ENCODE measurements around the gene EEFSEC. TPM values are rescaled to one million over a fixed set of nuclear protein-coding genes. Genes with fewer than 3 reads are reported as not detected.

EEFSEC gene
- polyA plus RNA-seq, 1 donor (not counting 4 experiments of a cell fraction or from before 2014, with no cell fraction given) = 8.7 TPM

DNA sequence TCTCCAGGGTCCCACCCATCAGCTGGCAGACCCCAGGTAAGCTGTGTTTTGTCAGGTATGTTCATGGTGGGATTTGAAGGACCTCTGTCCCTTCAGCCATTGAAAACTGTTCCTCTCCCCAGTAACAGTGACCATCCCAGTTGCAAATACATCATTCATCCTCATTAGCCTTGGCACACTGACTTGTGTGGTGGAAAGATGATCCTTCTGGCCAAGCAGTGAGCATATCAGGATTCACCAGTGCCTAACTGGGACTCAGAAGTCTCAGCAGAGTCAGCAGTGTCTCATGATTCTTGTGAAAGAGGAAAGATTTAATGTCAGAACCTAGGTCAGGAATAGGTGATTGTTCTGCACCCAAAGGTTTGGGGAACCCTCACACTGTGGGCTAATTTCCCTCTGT lies 223.2 kb downstream of the EEFSEC start:
- Histone ChIP-seq H3K36me3 (ENCODE audit: control insufficient read depth in 2 of 2, extremely low read depth in 1 of 2, insufficient read depth in 2 of 2, low read length in 2 of 2) (peaks cover 0 to 6% of the 10 kb centered on the region in 2 experiments), H3K27ac (ENCODE audit: control insufficient read depth, insufficient read depth, low read length) (no peak overlapping the region), H4K20me1 (ENCODE audit: control insufficient read depth, extremely low read depth, insufficient read depth, low read length) (no peaks in the 10 kb centered on the region), H3K4me1 (ENCODE audit: control insufficient read depth, extremely low read depth, insufficient read depth, low read length) (no peaks in the 10 kb centered on the region), H3K9me1 (ENCODE audit: control insufficient read depth, extremely low read depth, insufficient read depth, low read length) (peaks cover 2% of the 10 kb centered on the region), H3K79me2 (ENCODE audit: control insufficient read depth, insufficient read depth, low read length) (no peaks in the 10 kb centered on the region), H2AFZ (ENCODE audit: control insufficient read depth, low read length) (no peak overlapping the region), H3K9ac (ENCODE audit: control insufficient read depth, extremely low read depth, insufficient read depth, low read length) (no peak overlapping the region), H3K27me3 (ENCODE audit: control insufficient read depth, extremely low read depth, insufficient read depth, low read length) (no peaks in the 10 kb centered on the region), H3K9me3 (ENCODE audit: control insufficient read depth, low read depth, low read length) (no peaks in the 10 kb centered on the region), H3K4me3 (ENCODE audit: control insufficient read depth in 2 of 3, extremely low read depth in 1 of 3, insufficient read depth in 2 of 3, low read depth in 1 of 3, low read length in 3 of 3) (no peak overlapping the region), H3K4me2 (ENCODE audit: control insufficient read depth, extremely low read depth, insufficient read depth, low read depth, low read length) (no peak overlapping the region)
- TF ChIP-seq, protein P1, sequence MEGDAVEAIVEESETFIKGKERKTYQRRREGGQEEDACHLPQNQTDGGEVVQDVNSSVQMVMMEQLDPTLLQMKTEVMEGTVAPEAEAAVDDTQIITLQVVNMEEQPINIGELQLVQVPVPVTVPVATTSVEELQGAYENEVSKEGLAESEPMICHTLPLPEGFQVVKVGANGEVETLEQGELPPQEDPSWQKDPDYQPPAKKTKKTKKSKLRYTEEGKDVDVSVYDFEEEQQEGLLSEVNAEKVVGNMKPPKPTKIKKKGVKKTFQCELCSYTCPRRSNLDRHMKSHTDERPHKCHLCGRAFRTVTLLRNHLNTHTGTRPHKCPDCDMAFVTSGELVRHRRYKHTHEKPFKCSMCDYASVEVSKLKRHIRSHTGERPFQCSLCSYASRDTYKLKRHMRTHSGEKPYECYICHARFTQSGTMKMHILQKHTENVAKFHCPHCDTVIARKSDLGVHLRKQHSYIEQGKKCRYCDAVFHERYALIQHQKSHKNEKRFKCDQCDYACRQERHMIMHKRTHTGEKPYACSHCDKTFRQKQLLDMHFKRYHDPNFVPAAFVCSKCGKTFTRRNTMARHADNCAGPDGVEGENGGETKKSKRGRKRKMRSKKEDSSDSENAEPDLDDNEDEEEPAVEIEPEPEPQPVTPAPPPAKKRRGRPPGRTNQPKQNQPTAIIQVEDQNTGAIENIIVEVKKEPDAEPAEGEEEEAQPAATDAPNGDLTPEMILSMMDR (optimal IDR thresholded peaks at IDR 0.05 in 1 of 3, IDR thresholded peaks at IDR 0.05 in 1 of 3, conservative IDR thresholded peaks at IDR 0.05 in 1 of 3; ENCODE audit: extremely low read depth in 1 of 3, insufficient read depth in 2 of 3, low read length in 3 of 3) = no peak
- TF ChIP-seq EZH2 (IDR thresholded peaks at IDR 0.05; ENCODE audit: low read length) = no peak
- no peak for FAIRE-seq
- DNase-seq (ENCODE audit: low read depth, low spot score) = no peak
- dilution Hi-C loops (cut with MboI; ENCODE audit: extremely low pct_ligation_motif_present, low sequenced_read_pairs) = no loop called here

DNA sequence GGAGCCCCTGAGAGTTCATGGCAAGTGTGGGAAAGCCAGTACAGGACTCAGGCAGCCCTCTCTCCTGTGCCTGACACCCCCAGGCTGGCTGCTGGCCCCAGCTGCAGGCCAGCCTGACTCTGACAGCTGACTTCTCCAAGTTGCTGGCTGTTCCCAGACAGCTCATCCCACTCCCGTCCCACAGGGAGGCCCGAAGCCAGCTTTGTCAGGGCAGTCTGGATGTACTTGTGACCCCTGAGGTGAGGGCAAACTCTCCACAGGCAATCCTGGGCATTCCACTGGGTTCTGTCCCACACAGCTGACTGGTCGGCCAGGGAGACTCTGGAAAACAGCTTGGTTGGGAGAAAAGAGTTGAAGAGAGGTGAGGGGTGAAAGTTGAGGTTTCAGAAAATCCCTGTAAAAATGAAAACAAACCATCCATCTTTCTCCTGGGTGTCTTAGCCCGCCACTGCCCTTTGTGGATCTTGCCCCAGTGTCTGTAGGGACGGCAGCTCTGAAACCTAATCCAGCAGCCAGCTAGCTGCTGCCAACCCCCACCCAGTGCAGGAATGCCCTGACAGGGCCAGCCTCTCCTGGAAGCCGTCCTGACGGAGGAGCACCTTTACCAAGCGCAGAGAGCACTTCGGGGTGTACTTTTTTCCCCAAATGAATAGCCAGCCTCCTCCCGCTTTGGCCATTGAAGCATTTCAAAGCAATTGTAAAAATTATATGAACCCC lies 225.5 kb downstream of the EEFSEC start:
- dilution Hi-C loops (cut with MboI; ENCODE audit: extremely low pct_ligation_motif_present, low sequenced_read_pairs) = no loop called here
- no peak for FAIRE-seq

More for the DNA sequence above, 225.5 kb downstream of the EEFSEC start:
- Histone ChIP-seq H3K36me3 (ENCODE audit: control insufficient read depth in 2 of 2, extremely low read depth in 1 of 2, insufficient read depth in 2 of 2, low read length in 2 of 2) (peaks cover 0 to 3% of the 10 kb centered on the region in 2 experiments), H3K79me2 (ENCODE audit: control insufficient read depth, insufficient read depth, low read length) (no peaks in the 10 kb centered on the region), H4K20me1 (ENCODE audit: control insufficient read depth, extremely low read depth, insufficient read depth, low read length) (no peaks in the 10 kb centered on the region), H3K9ac (ENCODE audit: control insufficient read depth, extremely low read depth, insufficient read depth, low read length) (no peak overlapping the region), H3K27ac (ENCODE audit: control insufficient read depth, insufficient read depth, low read length) (no peak overlapping the region), H3K4me2 (ENCODE audit: control insufficient read depth, extremely low read depth, insufficient read depth, low read depth, low read length) (no peak overlapping the region), H3K4me3 (ENCODE audit: control insufficient read depth in 2 of 3, extremely low read depth in 1 of 3, insufficient read depth in 2 of 3, low read depth in 1 of 3, low read length in 3 of 3) (no peak overlapping the region), H3K9me1 (ENCODE audit: control insufficient read depth, extremely low read depth, insufficient read depth, low read length) (peaks cover 4% of the 10 kb centered on the region), H3K9me3 (ENCODE audit: control insufficient read depth, low read depth, low read length) (no peaks in the 10 kb centered on the region), H2AFZ (ENCODE audit: control insufficient read depth, low read length) (no peak overlapping the region), H3K27me3 (ENCODE audit: control insufficient read depth, extremely low read depth, insufficient read depth, low read length) (no peaks in the 10 kb centered on the region), H3K4me1 (ENCODE audit: control insufficient read depth, extremely low read depth, insufficient read depth, low read length) (peaks cover 9% of the 10 kb centered on the region)
- no peak for TF ChIP-seq EZH2 (IDR thresholded peaks at IDR 0.05; ENCODE audit: low read length)
- TF ChIP-seq, protein P1 (optimal IDR thresholded peaks at IDR 0.05 in 1 of 3, IDR thresholded peaks at IDR 0.05 in 1 of 3, conservative IDR thresholded peaks at IDR 0.05 in 1 of 3; ENCODE audit: extremely low read depth in 1 of 3, insufficient read depth in 2 of 3, low read length in 3 of 3) = no peak
- DNase-seq (ENCODE audit: low read depth, low spot score) = no peak
